Measurements from ENCODE around the gene VANGL1. TPM values are rescaled to one million over a fixed set of nuclear protein-coding genes. Genes with fewer than 3 reads are reported as not detected.

VANGL1 gene
- total RNA-seq, 1 experiment from 2014 or later: 22.7 TPM

GRCh38 chr1:115609021-115609420 is 32.7 kb upstream of the VANGL1 start:
- H3K4me3 ChIP-seq (ENCODE audit: low read depth in 2 of 2, low read length in 2 of 2): no peak overlapping the region
- intact Hi-C loops (cut with micrococcal nuclease; ENCODE audit: unreplicated experiment) (loop anchor here (2.0 to 10.0 kb wide), 2 partner anchors 96 to 156 kb away; no protein-coding TSS in a partner anchor), in situ Hi-C loops (cut with HindIII; ENCODE audit: low pct_unique_long_range_greater_than_20kb, low sequenced_read_pairs) (no loop called here)
- ChIA-PET CTCF (interaction anchor here (0.7 to 2.8 kb wide), 4 partner anchors 65 to 162 kb away, joined by 3 to 20 read pairs (median 12); no protein-coding TSS in a partner anchor), POLR2A (no interaction called here)
- no peaks in the 10 kb centered on the region for H3K36me3 ChIP-seq (ENCODE audit: control insufficient read depth, insufficient read depth, low read length)
- H3K27me3 ChIP-seq (ENCODE audit: control insufficient read depth, insufficient read depth, low read length): no peaks in the 10 kb centered on the region; the same call in 1 of the 2 replicates
- H3K9me3 ChIP-seq (ENCODE audit: control insufficient read depth, insufficient read depth, low read depth, low read length): peaks cover 1% of the 10 kb centered on the region; the same call in 1 of the 2 replicates
- TF ChIP-seq SIN3A (IDR thresholded peaks at IDR 0.05; ENCODE audit: borderline replicate concordance, insufficient read depth, low read depth, low read length): no peak
- no peak for TF ChIP-seq POLR2AphosphoS5 (IDR thresholded peaks at IDR 0.05; ENCODE audit: low read depth, low read length)
- TF ChIP-seq REST (IDR thresholded peaks at IDR 0.05; ENCODE audit: insufficient read depth in 1 of 2, low read depth in 2 of 2, low read length in 1 of 2): no peak
- no peak for ATAC-seq
- no peak for DNase-seq (ENCODE audit: low read depth, low spot score)
- no peak overlapping the region for H3K27ac ChIP-seq (ENCODE audit: low read length)
- BruUV-seq (replicated peaks): no TSS peak
- no peaks in the 10 kb centered on the region for H3K4me1 ChIP-seq (ENCODE audit: control insufficient read depth, insufficient read depth, low read length)

- Histone ChIP-seq H3K9me3 (ENCODE audit: control insufficient read depth, insufficient read depth, low read depth, low read length) (no peaks in the 10 kb centered on the region), H3K4me3 (ENCODE audit: low read depth in 2 of 2, low read length in 2 of 2) (no peak overlapping the region), H3K27ac (ENCODE audit: low read length) (no peak overlapping the region), H3K36me3 (ENCODE audit: control insufficient read depth, insufficient read depth, low read length) (no peaks in the 10 kb centered on the region), H3K27me3 (ENCODE audit: control insufficient read depth, insufficient read depth, low read length) (no peaks in the 10 kb centered on the region; the same call in 1 of the 2 replicates), H3K4me1 (ENCODE audit: control insufficient read depth, insufficient read depth, low read length) (no peaks in the 10 kb centered on the region)
- no peak for ATAC-seq
- no TSS peak for BruUV-seq (replicated peaks)
- no peak for DNase-seq (ENCODE audit: low read depth, low spot score)
- intact Hi-C loops (cut with micrococcal nuclease; ENCODE audit: unreplicated experiment): no loop called here
- TF ChIP-seq SIN3A (IDR thresholded peaks at IDR 0.05; ENCODE audit: borderline replicate concordance, insufficient read depth, low read depth, low read length) (no peak), REST (IDR thresholded peaks at IDR 0.05; ENCODE audit: insufficient read depth in 1 of 2, low read depth in 2 of 2, low read length in 1 of 2) (no peak), CTCF (IDR thresholded peaks at IDR 0.05) (no peak), POLR2AphosphoS5 (IDR thresholded peaks at IDR 0.05; ENCODE audit: low read depth, low read length) (no peak), TCF7L2 (IDR thresholded peaks at IDR 0.05; ENCODE audit: low read depth, low read length) (no peak)
- POLR2A ChIA-PET: no interaction called here
- in situ Hi-C loops (cut with HindIII; ENCODE audit: low pct_unique_long_range_greater_than_20kb, low sequenced_read_pairs): no loop called here
- CTCF ChIA-PET: no interaction called here
Observed at GRCh38 chr1:115613767-115614166, 28.0 kb upstream of the VANGL1 start.
